Measurements from ENCODE around the gene RAB11FIP5. TPM values are rescaled to one million over a fixed set of nuclear protein-coding genes. Genes with fewer than 3 reads are reported as not detected.

RAB11FIP5 gene, protein sequence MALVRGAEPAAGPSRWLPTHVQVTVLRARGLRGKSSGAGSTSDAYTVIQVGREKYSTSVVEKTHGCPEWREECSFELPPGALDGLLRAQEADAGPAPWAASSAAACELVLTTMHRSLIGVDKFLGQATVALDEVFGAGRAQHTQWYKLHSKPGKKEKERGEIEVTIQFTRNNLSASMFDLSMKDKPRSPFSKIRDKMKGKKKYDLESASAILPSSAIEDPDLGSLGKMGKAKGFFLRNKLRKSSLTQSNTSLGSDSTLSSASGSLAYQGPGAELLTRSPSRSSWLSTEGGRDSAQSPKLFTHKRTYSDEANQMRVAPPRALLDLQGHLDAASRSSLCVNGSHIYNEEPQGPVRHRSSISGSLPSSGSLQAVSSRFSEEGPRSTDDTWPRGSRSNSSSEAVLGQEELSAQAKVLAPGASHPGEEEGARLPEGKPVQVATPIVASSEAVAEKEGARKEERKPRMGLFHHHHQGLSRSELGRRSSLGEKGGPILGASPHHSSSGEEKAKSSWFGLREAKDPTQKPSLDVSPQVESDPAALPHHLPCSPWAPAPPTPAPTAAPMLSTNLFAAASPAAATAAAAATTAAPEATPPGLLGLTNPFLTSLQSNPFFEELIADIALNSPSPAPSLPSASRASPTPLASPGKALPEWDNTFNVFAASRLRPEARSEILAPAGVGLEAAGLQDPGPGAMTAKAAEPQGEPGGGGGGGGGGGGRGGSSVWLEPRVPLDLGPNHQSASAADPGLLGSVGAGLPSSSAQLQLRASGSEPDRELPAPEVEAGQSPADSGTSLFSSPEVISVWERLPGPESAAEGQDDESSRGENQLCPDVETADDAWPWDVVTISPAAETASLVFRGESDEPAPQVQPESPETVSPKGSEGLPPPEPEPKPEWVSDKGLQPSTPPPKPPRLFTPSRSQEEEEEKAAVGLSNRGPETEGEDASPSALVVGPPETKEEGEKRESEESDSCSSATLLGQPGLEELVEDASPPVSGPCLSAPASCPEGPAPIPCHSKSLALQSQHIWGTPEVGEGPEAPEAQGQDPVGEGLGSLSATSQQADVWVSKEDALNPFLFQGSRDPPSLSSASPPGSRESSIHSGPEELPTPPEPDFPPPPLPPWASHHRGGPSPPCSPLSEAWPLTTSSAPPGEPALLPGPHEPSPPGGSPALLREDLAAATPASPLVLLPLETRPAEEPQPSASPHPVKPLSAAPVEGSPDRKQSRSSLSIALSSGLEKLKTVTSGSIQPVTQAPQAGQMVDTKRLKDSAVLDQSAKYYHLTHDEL (N-terminal part only)
- total RNA-seq (2022; extraction: Qiagen RNA extraction; ENCODE audit: low read depth), result 35.3 to 38.8 TPM (median 37.0 TPM) in 5 replicates

DNA sequence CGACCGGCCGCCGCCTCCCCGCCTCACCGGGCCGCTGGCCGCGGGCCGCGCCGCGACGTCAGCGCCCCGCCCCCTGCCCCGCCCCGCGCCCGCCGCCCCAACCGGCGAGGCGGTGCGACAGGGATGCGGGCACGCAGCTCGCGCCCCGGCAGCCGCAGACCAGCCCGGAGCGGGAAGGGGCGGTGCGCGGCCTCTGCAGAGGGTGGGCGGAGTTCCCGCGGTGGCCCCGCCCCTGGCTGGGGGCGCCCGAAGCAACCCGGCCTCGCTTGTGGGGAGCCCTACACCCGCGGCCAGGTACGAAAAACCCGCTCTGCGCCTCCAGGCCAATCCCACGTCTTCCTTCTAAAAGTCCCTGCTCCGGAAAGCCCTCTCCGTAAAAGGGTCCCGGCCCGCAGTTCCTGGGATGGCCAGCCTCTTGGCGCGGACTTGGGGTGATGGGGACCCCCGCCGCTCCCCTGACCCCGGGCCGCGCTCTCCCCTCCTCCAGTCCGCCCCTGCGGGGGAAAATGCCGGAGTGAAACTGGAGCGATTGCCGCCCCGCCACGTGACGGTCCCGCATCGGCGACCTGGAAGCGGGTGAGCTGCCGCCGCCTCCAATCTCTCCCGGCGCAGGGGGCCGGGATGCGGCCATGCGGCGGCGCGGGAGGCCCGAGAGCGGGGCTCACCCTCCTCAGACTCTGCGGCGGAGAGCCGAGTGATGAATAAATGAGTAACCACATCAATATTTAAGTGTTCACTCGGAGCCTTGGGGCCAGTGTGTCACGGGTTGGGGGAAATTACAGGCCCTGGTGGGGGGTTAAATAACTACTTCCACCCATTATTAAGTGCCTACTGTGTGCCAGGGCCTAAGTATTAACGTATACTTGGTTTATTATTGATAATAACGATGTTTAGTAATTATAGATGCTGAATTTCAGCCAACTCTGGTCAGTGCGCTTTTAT lies at the start of gene RAB11FIP5:
Gene RAB11FIP5 (minus strand): TSS at position 36 of the 942 bp plus-strand sequence. CDS start 171 bp downstream, outside the sequence.

DNA sequence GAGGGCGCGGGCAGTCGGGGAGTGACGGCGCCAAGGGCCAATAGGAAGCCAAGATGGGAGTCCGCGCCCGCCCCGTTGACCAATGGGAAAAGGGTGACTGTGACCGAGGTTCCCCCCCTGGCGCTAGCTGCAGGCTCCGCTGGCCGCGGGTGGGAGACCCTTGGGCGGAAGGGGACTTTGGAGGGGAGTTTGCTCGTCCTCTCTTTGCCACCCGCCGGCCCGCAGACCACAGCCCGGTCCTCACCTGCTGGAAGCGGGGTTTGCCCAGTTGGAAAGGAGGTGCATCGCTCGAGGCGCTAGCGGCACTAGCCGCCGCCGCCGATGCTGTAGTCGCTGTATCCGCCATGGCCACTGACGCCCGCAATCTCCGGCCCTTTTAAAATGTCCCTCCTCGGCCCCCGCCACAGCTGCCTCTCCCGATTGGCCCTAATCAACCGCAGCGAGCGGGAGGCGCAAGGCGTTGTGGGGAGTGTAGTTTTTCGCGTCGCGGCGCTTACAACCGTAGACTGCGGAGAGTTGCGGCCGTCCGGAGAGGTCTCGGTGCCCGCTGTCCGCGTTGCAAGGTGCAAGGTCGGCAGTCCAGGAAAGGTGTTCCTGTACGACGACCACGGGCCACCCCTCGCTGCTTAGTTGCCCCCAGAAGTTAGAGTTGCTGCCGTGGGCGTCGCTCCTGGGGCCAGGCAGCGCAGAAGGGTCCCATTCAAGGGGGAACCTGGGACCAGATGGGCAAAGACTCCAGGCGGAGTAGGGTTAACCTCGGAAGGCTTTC lies 41.2 kb downstream of the RAB11FIP5 start, which contains the start of gene SFXN5:
Gene SFXN5 (minus strand): TSS at position 353 of the 769 bp plus-strand sequence. CDS start 7 bp downstream, at position 346.

Other genes starting within 250 kb of the RAB11FIP5 start
- gene SPR, start 225.5 kb downstream of the RAB11FIP5 start, total RNA-seq (2022; extraction: Qiagen RNA extraction; ENCODE audit: low read depth), result 95.3 to 149 TPM (median 137 TPM) in 5 replicates
- gene EMX1, start 195.4 kb downstream of the RAB11FIP5 start, total RNA-seq (2022; extraction: Qiagen RNA extraction; ENCODE audit: low read depth), result 0.07 to 0.38 TPM (median 0.10 TPM) in 4 of 5 replicates, not detected in the other
- 13.5 to 17.9 TPM (median 17.2 TPM) in 5 replicates for gene SFXN5, start 41.2 kb downstream of the RAB11FIP5 start, total RNA-seq (2022; extraction: Qiagen RNA extraction; ENCODE audit: low read depth)
- gene NOTO, start 89.6 kb upstream of the RAB11FIP5 start, total RNA-seq (2022; extraction: Qiagen RNA extraction; ENCODE audit: low read depth), result 0.04 to 0.06 TPM in 2 of 5 replicates, not detected in the others
- gene SMYD5, start 101.3 kb upstream of the RAB11FIP5 start, total RNA-seq (2022; extraction: Qiagen RNA extraction; ENCODE audit: low read depth), result 56.0 to 59.8 TPM (median 57.6 TPM) in 5 replicates
- 17.6 to 24.6 TPM (median 23.8 TPM) in 5 replicates for gene PRADC1, start 120.3 kb upstream of the RAB11FIP5 start, total RNA-seq (2022; extraction: Qiagen RNA extraction; ENCODE audit: low read depth)
- 565 to 891 TPM (median 613 TPM) in 5 replicates for gene CCT7, start 121.4 kb upstream of the RAB11FIP5 start, total RNA-seq (2022; extraction: Qiagen RNA extraction; ENCODE audit: low read depth)
- gene FBXO41, start 171.5 kb upstream of the RAB11FIP5 start, total RNA-seq (2022; extraction: Qiagen RNA extraction; ENCODE audit: low read depth), result 4.4 to 6.1 TPM (median 5.3 TPM) in 5 replicates
- 0.11 to 0.32 TPM (median 0.25 TPM) in 5 replicates for gene EGR4, start 180.6 kb upstream of the RAB11FIP5 start, total RNA-seq (2022; extraction: Qiagen RNA extraction; ENCODE audit: low read depth)